DMS153 (cell line): Measurements from ENCODE around the gene KRAS.

Source experiments
- DNase-seq: peaks from one replicate; lab custom pipeline; 2025; lab: John Stamatoyannopoulos, UW

Gene KRAS

GRCh38 chr12:25256005-25256404, 5.3 kb upstream of the KRAS start:
- DNase-seq: no peak

GRCh38 chr12:25254271-25254880, 3.6 kb upstream of the KRAS start:
- no peak for DNase-seq

GRCh38 chr12:25253371-25254068, 2.8 kb upstream of the KRAS start:
- DNase-seq: no peak

- DNase-seq: no peak
Measured at GRCh38 chr12:25252946-25253345, 2.2 kb upstream of the KRAS start.

- no peak for DNase-seq
Measured at GRCh38 chr12:25251769-25252168, 1.0 kb upstream of the KRAS start.

- DNase-seq: peak; percentile 5
Measured at GRCh38 chr12:25249931-25250738, 594 bp downstream of the KRAS start.

- no peak for DNase-seq
Measured at GRCh38 chr12:25248732-25249131, 2.0 kb downstream of the KRAS start.

- DNase-seq: no peak
Measured at GRCh38 chr12:25248137-25248536, 2.6 kb downstream of the KRAS start.

GRCh38 chr12:25245491-25245890, 5.2 kb downstream of the KRAS start:
- DNase-seq: no peak

- DNase-seq: no peak
Measured at GRCh38 chr12:25243680-25243990, 7.1 kb downstream of the KRAS start.

- DNase-seq: no peak
Measured at GRCh38 chr12:25242981-25243679, 7.6 kb downstream of the KRAS start.

- DNase-seq: peak; percentile 19
Measured at GRCh38 chr12:25241167-25242020, 9.3 kb downstream of the KRAS start.

- DNase-seq: no peak
Measured at GRCh38 chr12:25236626-25237025, 14.1 kb downstream of the KRAS start.

- no peak for DNase-seq
Measured at GRCh38 chr12:25236190-25236589, 14.5 kb downstream of the KRAS start.

- DNase-seq: no peak
Measured at GRCh38 chr12:25213338-25213737, 37.4 kb downstream of the KRAS start.

- no peak for DNase-seq
Measured at GRCh38 chr12:25208554-25208953, 42.2 kb downstream of the KRAS start.

GRCh38 chr12:25207846-25208245, 42.9 kb downstream of the KRAS start:
- DNase-seq: no peak

- no peak for DNase-seq
Measured at GRCh38 chr12:25207411-25207810, 43.3 kb downstream of the KRAS start.

- DNase-seq: no peak
Measured at GRCh38 chr12:25202137-25202536, 48.6 kb downstream of the KRAS start.

GRCh38 chr12:25200703-25201102, 50.0 kb downstream of the KRAS start:
- DNase-seq: no peak

GRCh38 chr12:25197608-25198007, 53.1 kb downstream of the KRAS start:
- DNase-seq: no peak
